Erythroblast (primary cell): ENCODE results near the gene TRAF2.

Experiments used
- GATA1 ChIP-seq: IDR thresholded peaks from 2 replicates; pipeline ENCODE4 v1.6.1; 2011; ENCODE audit warnings: low read depth, mild to moderate bottlenecking, control low read depth, low read length, moderate library complexity
- POLR2A ChIP-seq: IDR thresholded peaks from 2 replicates; pipeline ENCODE4 v1.6.1; 2011; ENCODE audit warnings: mild to moderate bottlenecking, low read length

DNA sequence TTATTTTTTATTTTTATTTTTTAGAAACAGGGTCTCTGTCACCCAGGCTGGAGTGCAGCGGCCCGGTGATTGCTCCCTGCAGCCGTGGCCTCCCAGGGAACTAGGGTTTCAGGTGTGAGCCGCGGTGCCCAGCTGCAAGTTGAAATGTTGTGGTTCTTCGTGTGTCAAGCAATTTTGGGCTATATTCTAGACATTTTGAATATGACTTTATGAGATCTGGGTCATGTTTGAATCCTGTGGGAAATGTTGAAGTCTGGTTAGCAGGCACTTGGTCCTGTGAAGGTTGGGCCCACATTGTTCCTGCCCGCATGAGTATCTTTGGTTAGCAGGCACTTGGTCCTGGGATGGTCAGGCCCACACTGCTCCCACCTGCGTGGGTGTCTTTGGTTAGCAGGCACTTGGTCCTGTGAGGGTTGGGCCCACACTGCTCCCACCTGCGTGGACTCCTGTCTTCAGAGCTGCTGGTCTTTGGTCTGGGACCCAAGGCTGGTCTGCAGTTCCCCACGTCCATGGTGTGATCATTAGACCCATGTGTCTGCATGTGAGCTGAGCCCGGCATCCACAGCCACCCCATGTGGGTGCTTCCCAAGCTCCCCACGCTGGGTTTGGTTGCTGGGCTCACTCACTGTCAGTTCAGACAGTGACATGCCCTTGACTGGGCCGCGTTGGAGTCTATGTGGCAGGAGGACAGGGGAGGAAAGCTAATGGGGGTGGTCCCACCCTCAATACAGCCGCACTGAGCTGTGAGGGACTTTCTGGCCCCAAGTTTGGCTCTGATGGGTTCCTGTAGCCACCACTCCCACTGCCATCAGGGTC lies 51.1 kb downstream of the TRAF2 start:
- TF ChIP-seq POLR2A, result no peak
- no peak for TF ChIP-seq GATA1
